Activated T-helper 17 cell treated with anti-CD3 and anti-CD28 coated beads, Interleukin-2, amount 50 U/mL, for 72 hours (primary cell): Measurements from ENCODE around the gene OGFOD3. TPM values are rescaled to one million over a fixed set of nuclear protein-coding genes. Genes with fewer than 3 reads are reported as not detected.
"Not testable (repeated sequence)": the region's sequence is repeated elsewhere in the genome, so short reads cannot be mapped to it uniquely, and the experiment has no call there.

ENCODE experiments used
- ATAC-seq: fragments of 150-1000 bp; cut with Tn5 transposase; replicated peaks from 2 replicates; pipeline ENCODE4 v1.10.0; 2021; ENCODE audit warnings: mild to moderate bottlenecking, moderate library complexity
- H3K27ac Mint-ChIP-seq: one replicate; pipeline ENCODE4 v1.8.0; 2022; ENCODE audit warnings: mixed read lengths
- H3K27me3 Mint-ChIP-seq: one replicate; pipeline ENCODE4 v1.8.0; 2022; ENCODE audit warnings: mixed read lengths
- H3K36me3 Mint-ChIP-seq: one replicate; pipeline ENCODE4 v1.8.0; 2022; ENCODE audit warnings: low read depth, mild to moderate bottlenecking, mixed read lengths
- H3K4me1 Mint-ChIP-seq: one replicate; pipeline ENCODE4 v1.8.0; 2022; ENCODE audit warnings: mixed read lengths
- H3K4me3 Mint-ChIP-seq: one replicate; pipeline ENCODE4 v1.8.0; 2022; ENCODE audit warnings: mild to moderate bottlenecking, mixed read lengths
- H3K9me3 Mint-ChIP-seq: one replicate; pipeline ENCODE4 v1.8.0; 2022; ENCODE audit warnings: mixed read lengths
- total RNA-seq, 2 donors: library from RNA; stranded (reverse); gene quantifications; one replicate each; pipeline ENCODE4 v1.2.3, GENCODE V29; 2022

OGFOD3 gene
- total RNA-seq, 2 donors from 2014 or later, result 16.2 to 20.7 TPM

- H3K4me3 Mint-ChIP-seq, result no peak overlapping the region
- H3K9me3 Mint-ChIP-seq, result no peaks in the 10 kb centered on the region
- H3K27ac Mint-ChIP-seq, result no peak overlapping the region
- no peaks in the 10 kb centered on the region for H3K36me3 Mint-ChIP-seq
- no peaks in the 10 kb centered on the region for H3K4me1 Mint-ChIP-seq
- no peak for ATAC-seq
- peaks cover 26% of the 10 kb centered on the region for H3K27me3 Mint-ChIP-seq
Measured at GRCh38 chr17:82374626-82375331, 43.6 kb downstream of the OGFOD3 start.

DNA sequence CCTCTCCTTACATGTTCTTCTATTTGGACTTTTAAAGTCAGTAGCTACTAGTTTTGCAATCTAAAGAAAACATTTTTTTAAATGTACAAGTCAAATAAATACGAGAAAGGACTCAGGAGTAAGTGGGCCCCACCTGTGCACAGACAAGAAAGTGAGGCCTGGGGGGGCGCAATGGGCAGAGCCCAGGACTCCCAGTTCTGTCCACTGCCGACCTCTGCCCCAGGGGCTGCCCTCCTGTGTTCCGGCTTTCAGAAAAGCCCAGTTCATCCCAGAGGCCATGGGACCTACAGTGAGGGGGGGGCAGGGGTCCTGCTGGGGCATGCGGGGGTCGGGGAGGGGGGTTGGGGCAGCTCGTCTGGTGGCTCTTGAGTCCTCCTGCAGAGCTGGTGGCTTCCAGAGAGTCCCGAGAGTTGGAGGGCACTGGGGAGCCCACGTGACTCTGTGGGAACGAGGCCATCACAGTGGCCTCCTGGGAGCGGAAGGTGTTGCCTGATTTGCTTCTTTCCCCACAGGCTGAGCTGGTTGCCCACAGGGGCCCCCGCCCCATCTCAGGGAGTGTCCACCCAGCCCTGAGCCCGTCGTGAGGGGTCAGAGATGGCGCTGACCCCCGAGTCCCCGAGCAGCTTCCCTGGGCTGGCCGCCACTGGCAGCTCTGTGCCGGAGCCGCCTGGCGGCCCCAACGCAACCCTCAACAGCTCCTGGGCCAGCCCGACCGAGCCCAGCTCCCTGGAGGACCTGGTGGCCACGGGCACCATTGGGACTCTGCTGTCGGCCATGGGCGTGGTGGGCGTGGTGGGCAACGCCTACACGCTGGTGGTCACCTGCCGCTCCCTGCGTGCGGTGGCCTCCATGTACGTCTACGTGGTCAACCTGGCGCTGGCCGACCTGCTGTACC lies 44.4 kb downstream of the OGFOD3 start:
- H3K36me3 Mint-ChIP-seq, result no peaks in the 10 kb centered on the region

DNA sequence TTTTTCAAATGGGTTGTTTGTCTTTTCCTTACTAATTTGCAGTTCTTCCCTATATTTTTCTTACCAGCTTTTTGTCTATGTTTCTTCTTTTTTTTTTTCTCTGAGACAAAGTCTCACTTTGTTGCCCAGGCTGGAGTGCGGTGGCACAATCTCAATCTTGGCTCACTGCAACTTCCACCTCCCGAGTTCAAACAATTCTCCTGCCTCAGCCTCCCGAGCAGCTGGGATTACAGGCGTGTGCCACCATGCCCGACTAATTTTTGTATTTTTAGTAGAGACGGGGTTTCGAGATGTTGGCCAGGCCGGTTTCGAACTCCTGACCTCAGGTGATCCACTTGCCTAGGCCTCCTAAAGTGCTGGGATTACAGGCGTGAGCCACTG lies 45.3 kb downstream of the OGFOD3 start:
- H3K4me1 Mint-ChIP-seq, H3K27ac Mint-ChIP-seq, H3K36me3 Mint-ChIP-seq, H3K9me3 Mint-ChIP-seq, ATAC-seq: not testable (repeated sequence)
- peaks cover 24% of the 10 kb centered on the region for H3K27me3 Mint-ChIP-seq
- H3K4me3 Mint-ChIP-seq, result peak overlapping the region; percentile 36

More for the DNA sequence above, 44.4 kb downstream of the OGFOD3 start:
- H3K9me3 Mint-ChIP-seq, result no peaks in the 10 kb centered on the region
- H3K4me3 Mint-ChIP-seq, result no peak overlapping the region
- H3K4me1 Mint-ChIP-seq, result no peaks in the 10 kb centered on the region
- peaks cover 26% of the 10 kb centered on the region for H3K27me3 Mint-ChIP-seq
- ATAC-seq, result no peak
- no peak overlapping the region for H3K27ac Mint-ChIP-seq

DNA sequence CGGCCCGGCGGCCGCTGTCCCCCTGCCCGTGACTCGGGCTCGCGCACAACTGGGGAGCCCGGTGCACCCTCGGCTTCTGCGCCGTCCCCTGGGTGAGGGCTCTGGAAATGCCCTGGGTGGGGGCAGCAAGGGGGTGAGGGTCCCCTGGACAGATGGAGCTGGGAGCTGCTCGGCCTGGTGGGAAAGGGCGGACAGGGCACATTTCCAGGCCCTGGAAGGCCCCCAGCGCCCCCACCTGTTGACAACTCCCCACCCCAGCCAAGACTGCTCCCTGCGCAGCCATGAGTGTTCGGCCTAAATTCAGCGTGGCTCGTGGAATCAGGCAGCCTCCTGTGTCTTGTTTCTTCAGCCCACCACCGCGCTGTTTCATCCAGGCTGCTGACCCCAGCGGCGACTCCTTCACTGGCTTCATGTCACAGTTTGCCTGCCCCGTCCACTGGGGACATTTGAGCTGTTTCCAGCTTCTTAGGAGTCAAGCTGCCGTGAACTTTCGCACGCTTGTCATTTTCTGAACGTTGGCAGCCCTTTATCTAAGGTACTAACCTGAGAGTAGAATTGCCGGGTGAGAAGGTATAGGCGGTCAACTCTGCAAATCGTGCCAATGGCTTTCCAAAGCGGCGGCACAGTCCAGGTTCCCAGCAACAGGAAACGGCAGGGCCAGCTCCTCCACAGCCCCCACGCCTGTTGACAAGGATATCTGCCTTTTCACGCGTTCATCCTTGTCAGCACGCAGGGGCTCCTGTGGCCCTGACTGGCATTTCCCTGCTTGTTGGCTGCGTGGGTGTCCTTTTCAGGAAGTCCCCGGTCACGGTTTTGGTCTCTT lies 45.9 kb downstream of the OGFOD3 start:
- no peak overlapping the region for H3K27ac Mint-ChIP-seq
- peak overlapping the region; percentile 36 for H3K4me3 Mint-ChIP-seq
- H3K36me3 Mint-ChIP-seq, result no peaks in the 10 kb centered on the region
- no peaks in the 10 kb centered on the region for H3K4me1 Mint-ChIP-seq
- peaks cover 30% of the 10 kb centered on the region for H3K27me3 Mint-ChIP-seq
- H3K9me3 Mint-ChIP-seq, result no peaks in the 10 kb centered on the region
- no peak for ATAC-seq

GRCh38 chr17:82371333-82372248 lies 46.8 kb downstream of the OGFOD3 start, which contains the start of gene UTS2R:
UTS2R (plus strand) TSS chr17:82371765; CDS start chr17:82374325, 2,560 bp downstream.
- no peaks in the 10 kb centered on the region for H3K36me3 Mint-ChIP-seq
- no peak for ATAC-seq
- no peaks in the 10 kb centered on the region for H3K4me1 Mint-ChIP-seq
- peaks cover 34% of the 10 kb centered on the region for H3K27me3 Mint-ChIP-seq
- H3K9me3 Mint-ChIP-seq, result no peaks in the 10 kb centered on the region
- H3K27ac Mint-ChIP-seq, result no peak within 1 kb of the TSS
- H3K4me3 Mint-ChIP-seq, result peak within 1 kb of the TSS; percentile 75

DNA sequence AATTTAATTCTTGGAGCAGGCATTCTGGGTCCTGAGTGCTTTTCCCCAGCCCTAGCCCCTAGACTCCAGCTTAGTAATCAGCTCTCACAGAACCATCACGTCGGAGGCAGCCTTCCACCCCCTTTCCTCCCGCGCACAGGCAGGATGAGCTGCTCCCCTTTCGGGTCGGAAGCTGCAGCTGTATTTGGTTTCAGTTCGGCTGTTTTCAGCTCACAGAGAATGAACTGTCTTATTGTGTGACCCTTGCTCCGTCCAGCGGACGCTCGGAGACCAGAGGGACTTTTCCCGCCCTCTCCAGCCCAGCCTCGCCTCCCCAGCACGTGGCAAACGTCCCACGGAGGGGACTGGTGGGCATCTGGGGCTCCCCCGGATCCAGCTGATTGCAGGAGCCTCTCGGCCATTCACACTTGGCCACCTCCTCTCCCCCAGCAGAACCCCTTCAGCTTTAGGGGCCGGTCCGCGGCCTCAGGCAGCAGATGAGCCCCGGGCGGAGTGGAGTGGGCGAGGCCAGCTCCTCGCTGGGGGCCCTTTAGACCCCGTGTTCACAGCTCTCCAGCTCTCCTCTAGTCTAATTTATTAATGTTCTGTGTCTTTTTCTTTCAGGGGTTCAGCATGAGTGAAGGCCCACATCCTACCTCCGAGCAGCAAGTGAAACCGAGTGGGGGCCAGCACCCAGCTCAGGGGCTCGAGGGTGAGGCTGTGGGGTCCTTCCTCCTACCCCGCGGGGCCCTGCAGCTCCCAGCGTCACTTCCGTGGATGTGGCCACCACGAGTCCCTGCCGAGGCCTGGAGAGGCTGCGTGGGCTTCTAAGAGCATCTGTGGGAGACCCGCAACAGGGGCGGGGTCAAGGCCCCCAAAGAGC lies 47.7 kb downstream of the OGFOD3 start:
- peak; percentile 85 for ATAC-seq
- no peak overlapping the region for H3K27ac Mint-ChIP-seq
- no peaks in the 10 kb centered on the region for H3K36me3 Mint-ChIP-seq
- H3K9me3 Mint-ChIP-seq, result no peaks in the 10 kb centered on the region
- H3K27me3 Mint-ChIP-seq, result peaks cover 31% of the 10 kb centered on the region
- H3K4me3 Mint-ChIP-seq, result peak overlapping the region; percentile 75
- no peaks in the 10 kb centered on the region for H3K4me1 Mint-ChIP-seq

DNA sequence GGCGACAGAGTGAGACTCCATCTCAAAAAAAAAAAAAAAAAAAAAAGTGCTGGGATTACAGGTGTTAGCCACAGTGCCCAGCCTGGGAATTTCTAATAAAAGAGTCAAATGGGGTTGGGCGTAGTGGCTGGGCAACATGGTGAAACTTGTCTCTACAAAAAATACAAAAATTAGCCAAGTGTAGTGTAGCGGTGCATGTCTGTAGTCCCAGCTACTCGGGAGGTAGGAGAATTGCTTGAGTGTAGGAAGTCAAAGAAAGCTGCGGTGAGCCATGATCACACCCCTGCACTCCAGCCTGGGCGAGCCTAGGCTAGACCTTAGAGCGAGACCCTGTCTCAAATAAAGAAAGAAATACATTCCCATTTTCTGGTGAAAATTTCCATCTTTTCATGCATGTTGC lies 49.2 kb downstream of the OGFOD3 start:
- peaks cover 30% of the 10 kb centered on the region for H3K27me3 Mint-ChIP-seq
- no peaks in the 10 kb centered on the region for H3K36me3 Mint-ChIP-seq
- H3K4me3 Mint-ChIP-seq, result no peak overlapping the region
- no peaks in the 10 kb centered on the region for H3K4me1 Mint-ChIP-seq
- H3K27ac Mint-ChIP-seq, result no peak overlapping the region
- H3K9me3 Mint-ChIP-seq, result no peaks in the 10 kb centered on the region
- no peak for ATAC-seq

DNA sequence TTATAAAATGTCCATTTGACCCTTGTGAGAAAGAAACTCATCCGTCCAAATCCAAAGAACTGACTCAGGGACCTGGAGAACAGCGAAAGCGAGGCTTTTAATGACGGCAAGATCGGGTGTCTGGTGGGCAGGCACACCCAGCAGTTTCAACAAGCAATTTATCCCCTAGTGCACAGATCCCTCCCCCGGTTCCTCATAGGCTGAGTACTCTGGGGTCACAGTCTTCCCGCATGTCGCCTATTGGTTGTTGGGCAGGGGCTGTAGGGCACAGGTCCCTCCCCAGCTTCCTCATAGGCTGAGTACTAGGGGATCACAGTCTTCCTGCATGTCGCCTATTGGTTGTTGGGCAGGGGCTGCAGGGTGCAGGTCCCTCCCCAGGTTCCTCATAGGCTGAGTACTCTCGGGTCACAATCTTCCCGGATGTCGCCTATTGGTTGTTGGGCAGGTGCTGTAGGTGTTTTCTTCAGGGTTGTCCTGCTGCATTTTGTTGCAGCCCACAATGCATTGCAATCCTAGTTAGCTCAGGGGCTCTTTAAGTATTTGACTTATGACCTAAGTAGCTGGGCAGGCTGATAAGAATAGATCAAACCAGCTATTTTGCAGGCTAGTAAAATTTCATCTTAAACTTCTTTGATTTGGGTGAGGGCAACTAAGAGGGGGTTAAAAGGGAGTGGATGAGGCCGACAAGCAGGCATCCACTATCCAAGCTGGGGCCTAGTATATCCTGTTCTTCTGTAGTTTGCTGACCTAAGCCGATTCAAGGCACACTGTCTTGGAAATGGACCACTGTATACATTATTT lies 50.5 kb downstream of the OGFOD3 start:
- ATAC-seq, result no peak
- H3K27ac Mint-ChIP-seq, result no peak overlapping the region
- H3K27me3 Mint-ChIP-seq, result peaks cover 23% of the 10 kb centered on the region
- H3K4me1 Mint-ChIP-seq, result no peaks in the 10 kb centered on the region
- no peaks in the 10 kb centered on the region for H3K9me3 Mint-ChIP-seq
- H3K4me3 Mint-ChIP-seq, result no peak overlapping the region
- H3K36me3 Mint-ChIP-seq, result no peaks in the 10 kb centered on the region

- no peak overlapping the region for H3K27ac Mint-ChIP-seq
- no peak for ATAC-seq
- no peak overlapping the region for H3K4me3 Mint-ChIP-seq
- no peaks in the 10 kb centered on the region for H3K9me3 Mint-ChIP-seq
- H3K36me3 Mint-ChIP-seq, result no peaks in the 10 kb centered on the region
- peaks cover 17% of the 10 kb centered on the region for H3K27me3 Mint-ChIP-seq
- H3K4me1 Mint-ChIP-seq, result no peaks in the 10 kb centered on the region
Measured at GRCh38 chr17:82366749-82367148, 51.6 kb downstream of the OGFOD3 start.

- no peak for ATAC-seq
- H3K27ac Mint-ChIP-seq, result no peak overlapping the region
- H3K4me1 Mint-ChIP-seq, result no peaks in the 10 kb centered on the region
- H3K36me3 Mint-ChIP-seq, result no peaks in the 10 kb centered on the region
- H3K27me3 Mint-ChIP-seq, result peaks cover 14% of the 10 kb centered on the region
- no peaks in the 10 kb centered on the region for H3K9me3 Mint-ChIP-seq
- H3K4me3 Mint-ChIP-seq, result no peak overlapping the region
Measured at GRCh38 chr17:82365606-82366295, 52.6 kb downstream of the OGFOD3 start.

DNA sequence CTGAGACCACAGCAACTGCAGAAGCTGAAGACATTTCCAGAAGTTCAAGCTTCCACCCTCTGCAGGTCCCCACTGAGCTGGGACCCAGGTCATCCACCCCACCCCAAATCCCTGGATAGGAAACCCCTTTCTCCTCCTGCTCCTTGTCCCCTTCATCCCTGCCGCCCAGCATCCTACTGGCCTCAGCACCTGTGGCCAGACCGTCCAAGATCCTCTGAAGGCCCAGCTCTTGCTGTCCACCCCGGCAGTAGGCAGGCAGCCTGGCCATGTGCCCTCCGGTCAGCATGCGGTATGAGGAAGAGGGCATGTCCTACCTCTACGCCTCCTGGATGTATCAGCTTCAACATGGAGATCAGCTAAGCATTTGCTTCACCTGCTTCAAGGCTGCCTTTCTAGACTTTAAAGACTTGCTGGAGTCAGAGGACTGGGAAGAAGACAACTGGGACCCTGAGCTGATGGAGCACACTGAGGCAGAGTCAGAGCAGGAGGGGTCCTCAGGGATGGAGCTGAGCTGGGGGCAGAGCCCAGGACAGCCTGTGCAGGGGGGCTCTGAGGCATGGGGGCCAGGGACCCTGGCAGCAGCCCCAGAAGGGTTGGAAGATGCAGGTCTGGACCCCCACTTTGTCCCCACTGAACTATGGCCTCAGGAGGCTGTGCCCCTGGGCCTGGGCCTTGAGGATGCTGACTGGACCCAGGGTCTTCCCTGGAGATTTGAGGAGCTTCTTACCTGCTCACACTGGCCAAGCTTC lies 56.3 kb downstream of the OGFOD3 start:
- H3K27ac Mint-ChIP-seq, result peak overlapping the region; percentile 13
- no peak for ATAC-seq
- H3K4me3 Mint-ChIP-seq, result no peak overlapping the region
- H3K36me3 Mint-ChIP-seq, result no peaks in the 10 kb centered on the region
- H3K4me1 Mint-ChIP-seq, result no peaks in the 10 kb centered on the region
- H3K27me3 Mint-ChIP-seq, result peaks cover 7% of the 10 kb centered on the region
- no peaks in the 10 kb centered on the region for H3K9me3 Mint-ChIP-seq
